Ascending aorta (tissue), 2 donors: ENCODE results near the gene RRP12. TPM values are rescaled to one million over a fixed set of nuclear protein-coding genes. Genes with fewer than 3 reads are reported as not detected.

Experiments
- DNase-seq, 2 donors: peaks; one replicate each; pipeline ENCODE4 v3.0.0-alpha.2; 2019; ENCODE audit warnings: low spot score in 2 of 2
- H3K27ac ChIP-seq, 2 donors: fragments of 200-600 bp; sonication (generic); one replicate each; pipeline ENCODE4 v1.5.1; 2016 to 2017; ENCODE audit warnings: mild to moderate bottlenecking in 1 of 2
- H3K27me3 ChIP-seq: fragments of 200-600 bp; sonication (generic); one replicate; pipeline ENCODE4 v1.5.1; 2017
- H3K36me3 ChIP-seq, 2 donors: fragments of 200-600 bp; sonication (generic); one replicate each; pipeline ENCODE4 v1.5.1; 2016
- H3K4me1 ChIP-seq, 2 donors: fragments of 200-600 bp; sonication (generic); one replicate each; pipeline ENCODE4 v1.5.1; 2016 to 2017; ENCODE audit warnings: mild to moderate bottlenecking in 1 of 2
- H3K4me3 ChIP-seq, 2 donors: fragments of 200-600 bp; sonication (generic); one replicate each; pipeline ENCODE4 v1.5.1; 2016 to 2017; ENCODE audit warnings: mild to moderate bottlenecking in 1 of 2
- H3K9me3 ChIP-seq, 2 donors: fragments of 200-600 bp; sonication (generic); one replicate each; pipeline ENCODE4 v1.5.1; 2016
- CTCF ChIP-seq, 3 experiments: fragments of 200-600 bp in 2 of 3; fragments of 450-650 bp in 1 of 3; sonication (generic) in 2 of 3; IDR thresholded peaks; one replicate each; pipeline ENCODE4 v1.5.1; 2016 to 2019; ENCODE audit warnings: antibody characterized with exemption in 3 of 3, mild to moderate bottlenecking in 1 of 3, moderate library complexity in 1 of 3
- intact Hi-C: fragments of 100-400 bp; cut with DNase I; formaldehyde crosslinking; loops from one replicate; pipeline ENCODE4 v1.15.1; 2023
- total RNA-seq: library from RNA; depleted of rRNA; stranded (reverse); fragments of >200 nt; gene quantifications from one replicate; pipeline ENCODE4 v1.1.0, GENCODE V29; 2016

Gene RRP12
- total RNA-seq, 1 donor from 2014 or later, result 5.9 TPM

GRCh38 chr10:97373456-97373855 lies 27.7 kb downstream of the RRP12 start:
- no peak for DNase-seq
- no peak overlapping the region for H3K4me3 ChIP-seq
- H3K36me3 ChIP-seq, result peaks cover 31 to 74% of the 10 kb centered on the region in 2 donors

GRCh38 chr10:97372233-97372875 lies 28.8 kb downstream of the RRP12 start:
- no peak for TF ChIP-seq CTCF (IDR thresholded peaks at IDR 0.05)
- H3K9me3 ChIP-seq, result no peaks in the 10 kb centered on the region
- H3K27ac ChIP-seq, result no peak overlapping the region
- no peaks in the 10 kb centered on the region for H3K27me3 ChIP-seq
- H3K4me3 ChIP-seq, result no peak overlapping the region
- H3K36me3 ChIP-seq, result peaks cover 32 to 67% of the 10 kb centered on the region in 2 donors
- no peaks in the 10 kb centered on the region for H3K4me1 ChIP-seq
- no peak for DNase-seq
- intact Hi-C loops, result no loop called here

More at GRCh38 chr10:97373456-97373855, 27.7 kb downstream of the RRP12 start:
- TF ChIP-seq CTCF (IDR thresholded peaks at IDR 0.05), result no peak
- H3K27ac ChIP-seq, result no peak overlapping the region
- no peaks in the 10 kb centered on the region for H3K9me3 ChIP-seq
- intact Hi-C loops, result no loop called here
- no peaks in the 10 kb centered on the region for H3K4me1 ChIP-seq
- H3K27me3 ChIP-seq, result no peaks in the 10 kb centered on the region

GRCh38 chr10:97371696-97372095 lies 29.4 kb downstream of the RRP12 start:
- H3K9me3 ChIP-seq, result no peaks in the 10 kb centered on the region
- H3K4me3 ChIP-seq, result no peak overlapping the region
- H3K36me3 ChIP-seq, result peaks cover 32 to 70% of the 10 kb centered on the region in 2 donors
- intact Hi-C loops, result no loop called here
- TF ChIP-seq CTCF (IDR thresholded peaks at IDR 0.05), result no peak
- H3K4me1 ChIP-seq, result no peaks in the 10 kb centered on the region
- no peak overlapping the region for H3K27ac ChIP-seq
- no peak for DNase-seq
- no peaks in the 10 kb centered on the region for H3K27me3 ChIP-seq

GRCh38 chr10:97367126-97367649 lies 34.0 kb downstream of the RRP12 start:
- no peak overlapping the region for H3K4me3 ChIP-seq
- H3K27me3 ChIP-seq, result no peaks in the 10 kb centered on the region
- no peak for DNase-seq
- H3K9me3 ChIP-seq, result no peaks in the 10 kb centered on the region
- TF ChIP-seq CTCF (IDR thresholded peaks at IDR 0.05), result no peak
- intact Hi-C loops, result no loop called here
- H3K27ac ChIP-seq, result no peak overlapping the region
- no peaks in the 10 kb centered on the region for H3K4me1 ChIP-seq
- peaks cover 25 to 60% of the 10 kb centered on the region in 2 donors for H3K36me3 ChIP-seq

GRCh38 chr10:97366572-97366971 lies 34.6 kb downstream of the RRP12 start:
- no peaks in the 10 kb centered on the region for H3K9me3 ChIP-seq
- H3K36me3 ChIP-seq, result peaks cover 19 to 54% of the 10 kb centered on the region in 2 donors
- DNase-seq, result no peak
- intact Hi-C loops, result no loop called here
- no peak overlapping the region for H3K4me3 ChIP-seq
- H3K4me1 ChIP-seq, result no peaks in the 10 kb centered on the region
- H3K27ac ChIP-seq, result no peak overlapping the region
- no peaks in the 10 kb centered on the region for H3K27me3 ChIP-seq
- TF ChIP-seq CTCF (IDR thresholded peaks at IDR 0.05), result no peak
